ENCODE results near the gene HDAC7.
A peak's percentile ranks its signal among the peaks of the same experiment; 100 is the strongest.

The HDAC7 gene

GRCh38 chr12:47776471-47777143 lies 43.1 kb downstream of the HDAC7 start:
- no peak for DNase-seq

GRCh38 chr12:47775100-47775911 lies 44.4 kb downstream of the HDAC7 start:
- DNase-seq = no peak

- DNase-seq = no peak
Measured at GRCh38 chr12:47774663-47775062, 45.0 kb downstream of the HDAC7 start.

- no peak for DNase-seq
Measured at GRCh38 chr12:47773858-47774580, 45.7 kb downstream of the HDAC7 start.

- peak; percentile 28 for DNase-seq
Measured at GRCh38 chr12:47773062-47773857, 46.4 kb downstream of the HDAC7 start, which contains the start of gene SLC48A1. Gene SLC48A1 (plus strand): TSS chr12:47773238. CDS start chr12:47773305, 67 bp downstream.

- no peak for DNase-seq
Measured at GRCh38 chr12:47772738-47773061, 47.0 kb downstream of the HDAC7 start.

GRCh38 chr12:47772094-47772660 lies 47.5 kb downstream of the HDAC7 start:
- DNase-seq = no peak

- DNase-seq = no peak
Measured at GRCh38 chr12:47771304-47771703, 48.4 kb downstream of the HDAC7 start.

GRCh38 chr12:47770086-47770726 lies 49.5 kb downstream of the HDAC7 start:
- no peak for DNase-seq

GRCh38 chr12:47769234-47770085 lies 50.2 kb downstream of the HDAC7 start:
- DNase-seq = no peak

GRCh38 chr12:47768323-47768811 lies 51.3 kb downstream of the HDAC7 start:
- DNase-seq = no peak

GRCh38 chr12:47767216-47767724 lies 52.4 kb downstream of the HDAC7 start:
- no peak for DNase-seq

- DNase-seq = no peak
Measured at GRCh38 chr12:47766502-47767215, 53.0 kb downstream of the HDAC7 start.

- no peak for DNase-seq
Measured at GRCh38 chr12:47763481-47764346, 56.0 kb downstream of the HDAC7 start.

GRCh38 chr12:47762850-47763465 lies 56.7 kb downstream of the HDAC7 start:
- no peak for DNase-seq

GRCh38 chr12:47758834-47759690 lies 60.6 kb downstream of the HDAC7 start, which contains the start of gene RAPGEF3:
Gene RAPGEF3 (minus strand): TSS chr12:47758880. CDS start chr12:47758556, 324 bp downstream.
- DNase-seq = peak; percentile 76

GRCh38 chr12:47758584-47758833 lies 61.2 kb downstream of the HDAC7 start:
- no peak for DNase-seq
